HCT116 (cell line): Measurements from ENCODE around the gene ENOX1. TPM values are rescaled to one million over a fixed set of nuclear protein-coding genes. Genes with fewer than 3 reads are reported as not detected.

Experiments used
- ATAC-seq: fragments of 200-7000 bp; cut with Tn5 transposase; 2 replicates; pipeline ENCODE4 v1.9.1; 2020; ENCODE audit warnings: mild to moderate bottlenecking, moderate library complexity
- BruUV-seq: library from RNA; stranded (reverse); fragments of 400-500 nt; replicated peaks from 2 replicates; lab custom pipeline; 2021; lab: Mats Ljungman, UMichigan
- CTCF ChIA-PET: fragments of 300-600 bp; sonication (Branson Sonifier 250); formaldehyde crosslinking; loops from one replicate; lab custom pipeline; 2021; ENCODE audit warnings: antibody characterized with exemption; lab: Charles Lee
- POLR2A ChIA-PET: fragments of 300-600, 350-600 bp; sonication (Branson Sonifier 250); formaldehyde crosslinking; loops from one replicate; lab custom pipeline; 2021; ENCODE audit warnings: antibody characterized with exemption; lab: Charles Lee
- RAD21 ChIA-PET, 2 experiments: fragments of 300-600 bp; sonication (Branson Sonifier 250); formaldehyde crosslinking; loops; one replicate each; lab custom pipeline; 2023; ENCODE audit warnings: low total read pairs in 2 of 2; ENCODE audit not compliant: uncharacterized antibody in 2 of 2, unreplicated experiment in 2 of 2, low non-redundant PET in 1 of 2; lab: Charles Lee
- DNase-seq: peaks from one replicate; pipeline ENCODE4 v3.0.0-alpha.2; 2010; ENCODE audit warnings: low read depth, low spot score
- H2AFZ ChIP-seq: fragments of 200-600 bp; shearing (Covaris generic), sonication (generic); 2 replicates; pipeline ENCODE4 v1.6.1; 2017; ENCODE audit warnings: low read depth, mixed run types, mixed read lengths, antibody characterized with exemption, low read length; ENCODE audit not compliant: poor library complexity, severe bottlenecking
- H3K27ac ChIP-seq: 2 replicates; pipeline ENCODE4 v1.5.1; 2012; ENCODE audit warnings: low read depth, low read length
- H3K27me3 ChIP-seq: fragments of 200-600 bp; sonication (generic); 2 replicates; pipeline ENCODE4 v1.6.1; 2016; ENCODE audit warnings: mixed run types, low read length, mixed read lengths; ENCODE audit not compliant: insufficient read depth
- H3K36me3 ChIP-seq, 2 experiments: fragments of 200-500 bp in 1 of 2; fragments of 200-600 bp in 1 of 2; sonication (Bioruptor generic) in 1 of 2; sonication (generic) in 1 of 2; 2 replicates each; pipeline versions ENCODE4 v1.5.1 to v1.6.1; 2014 to 2016; ENCODE audit warnings: low read length in 2 of 2, inconsistent platforms in 1 of 2, mixed read lengths in 1 of 2, mixed run types in 1 of 2; ENCODE audit not compliant: insufficient read depth in 2 of 2, control insufficient read depth in 1 of 2
- H3K4me1 ChIP-seq, 2 experiments: fragments of 200-600 bp in 1 of 2; sonication (generic) in 1 of 2; 2 replicates each; pipeline versions ENCODE4 v1.5.1 to v1.6.1; 2012 to 2017; ENCODE audit warnings: low read length in 2 of 2, inconsistent platforms in 1 of 2, mild to moderate bottlenecking in 1 of 2, mixed read lengths in 1 of 2, mixed run types in 1 of 2, moderate library complexity in 1 of 2; ENCODE audit not compliant: insufficient read depth in 2 of 2, control insufficient read depth in 1 of 2
- H3K4me2 ChIP-seq: fragments of 200-600 bp; sonication (generic); 2 replicates; pipeline ENCODE4 v1.6.1; 2017; ENCODE audit warnings: mixed run types, low read length, mixed read lengths
- H3K4me3 ChIP-seq, 2 experiments: fragments of 200-600 bp in 1 of 2; sonication (generic) in 1 of 2; replicated peaks in 1 of 2; 2 replicates each; pipeline ENCODE4 v1.5.1; 2011 to 2016; ENCODE audit warnings: low read length in 2 of 2, control low read depth in 1 of 2, low read depth in 1 of 2, mild to moderate bottlenecking in 1 of 2, mixed read lengths in 1 of 2, mixed run types in 1 of 2
- H3K79me2 ChIP-seq: fragments of 200-600 bp; sonication (generic); 2 replicates; pipeline ENCODE4 v1.6.1; 2017; ENCODE audit warnings: mild to moderate bottlenecking, mixed run types, low read length, moderate library complexity, mixed read lengths; ENCODE audit not compliant: insufficient read depth
- H3K9ac ChIP-seq: fragments of 200-600 bp; sonication (generic); 2 replicates; pipeline ENCODE4 v1.6.1; 2016; ENCODE audit warnings: low read length, mixed read lengths
- H3K9me2 ChIP-seq: fragments of 200-600 bp; sonication (generic), shearing (Covaris generic); 2 replicates; pipeline ENCODE4 v1.6.1; 2017; ENCODE audit warnings: mixed run types, mild to moderate bottlenecking, moderate library complexity; ENCODE audit not compliant: insufficient read depth
- H3K9me3 ChIP-seq, 2 experiments: fragments of 200-500 bp in 1 of 2; fragments of 200-600 bp in 1 of 2; sonication (Bioruptor generic) in 1 of 2; sonication (generic) in 1 of 2; 2 replicates each; pipeline ENCODE4 v1.6.1; 2014 to 2017; ENCODE audit warnings: low read length in 2 of 2, mixed read lengths in 2 of 2, inconsistent platforms in 1 of 2, low read depth in 1 of 2, mild to moderate bottlenecking in 1 of 2, mixed run types in 1 of 2, moderate library complexity in 1 of 2; ENCODE audit not compliant: control insufficient read depth in 1 of 2, insufficient read depth in 1 of 2
- H4K20me1 ChIP-seq: fragments of 200-600 bp; sonication (generic), shearing (Covaris generic); 2 replicates; pipeline ENCODE4 v1.6.1; 2017; ENCODE audit warnings: mixed run types, mild to moderate bottlenecking, moderate library complexity; ENCODE audit not compliant: insufficient read depth
- ATF3 ChIP-seq: IDR thresholded peaks from 2 replicates; pipeline ENCODE4 v1.6.1; 2012
- CBX3 ChIP-seq: IDR thresholded peaks from 2 replicates; pipeline ENCODE4 v1.6.1; 2012; ENCODE audit warnings: low read depth
- EGR1 ChIP-seq: IDR thresholded peaks from 2 replicates; pipeline ENCODE4 v1.6.1; 2012; ENCODE audit warnings: low read depth
- EZH2phosphoT487 ChIP-seq: fragments of 200-600 bp; IDR thresholded peaks from 2 replicates; pipeline ENCODE4 v1.6.1; 2018; ENCODE audit warnings: antibody characterized with exemption, borderline replicate concordance
- FOSL1 ChIP-seq: IDR thresholded peaks from 2 replicates; pipeline ENCODE4 v1.6.1; 2012; ENCODE audit warnings: low read depth
- JUND ChIP-seq: IDR thresholded peaks from 2 replicates; pipeline ENCODE4 v1.6.1; 2012
- MAX ChIP-seq: IDR thresholded peaks from 2 replicates; pipeline ENCODE4 v1.6.1; 2012
- POLR2A ChIP-seq: IDR thresholded peaks from 2 replicates; pipeline ENCODE4 v1.7.0; 2011; ENCODE audit warnings: borderline replicate concordance; ENCODE audit not compliant: insufficient read depth, insufficient read length; ENCODE audit errors: extremely low read depth
- POLR2AphosphoS5 ChIP-seq: IDR thresholded peaks from 2 replicates; pipeline ENCODE4 v1.6.1; 2011; ENCODE audit warnings: mild to moderate bottlenecking, low read depth, low read length, moderate library complexity
- SIN3A ChIP-seq: IDR thresholded peaks from 2 replicates; pipeline ENCODE4 v1.6.1; 2012; ENCODE audit warnings: low read depth
- TCF7L2 ChIP-seq: IDR thresholded peaks from 2 replicates; pipeline ENCODE4 v1.7.0; 2011; ENCODE audit warnings: borderline replicate concordance, inconsistent platforms; ENCODE audit not compliant: insufficient read depth, insufficient read length; ENCODE audit errors: extremely low read depth
- ZBTB33 ChIP-seq: IDR thresholded peaks from 2 replicates; pipeline ENCODE4 v1.6.1; 2011; ENCODE audit warnings: mild to moderate bottlenecking, low read length, moderate library complexity; ENCODE audit not compliant: insufficient replicate concordance; ENCODE audit errors: extremely low read depth
- ZFX ChIP-seq: fragments of 450-650 bp; IDR thresholded peaks from 2 replicates; pipeline ENCODE4 v1.6.1; 2017
- intact Hi-C: fragments of 100-400 bp; cut with micrococcal nuclease; formaldehyde crosslinking; loops from 2 replicates; pipeline ENCODE4 v1.10.0; 2022
- total RNA-seq: library from RNA; stranded (reverse); gene quantifications from one replicate; pipeline ENCODE4 v1.2.1, GENCODE V29; 2021; ENCODE audit not compliant: unreplicated experiment

ENOX1 gene
- total RNA-seq, 1 experiment from 2014 or later: 4.5 TPM

- no peaks in the 10 kb centered on the region for H3K79me2 ChIP-seq
- RAD21 ChIA-PET: no interaction called here
- H3K4me3 ChIP-seq: no peak overlapping the region
- no peak for DNase-seq
- intact Hi-C loops: no loop called here
- no peaks in the 10 kb centered on the region for H4K20me1 ChIP-seq
- TF ChIP-seq CBX3 (no peak), ZFX (no peak), EZH2phosphoT487 (no peak), TCF7L2 (no peak), MAX (no peak), FOSL1 (no peak), POLR2A (no peak), SIN3A (no peak), ATF3 (no peak), EGR1 (no peak), POLR2AphosphoS5 (no peak), ZBTB33 (no peak), JUND (no peak)
- H3K27me3 ChIP-seq: no peaks in the 10 kb centered on the region
- POLR2A ChIA-PET: no interaction called here
- no peak overlapping the region for H2AFZ ChIP-seq
- no peak overlapping the region for H3K4me2 ChIP-seq
- no peaks in the 10 kb centered on the region for H3K9me3 ChIP-seq
- BruUV-seq: no TSS peak
- no peak overlapping the region for H3K27ac ChIP-seq
- no peaks in the 10 kb centered on the region for H3K9me2 ChIP-seq
- no peaks in the 10 kb centered on the region for H3K36me3 ChIP-seq
- H3K9ac ChIP-seq: no peak overlapping the region
- no peaks in the 10 kb centered on the region for H3K4me1 ChIP-seq
- no peak for ATAC-seq
- CTCF ChIA-PET: no interaction called here
Observed at GRCh38 chr13:43584751-43585150, 202.0 kb downstream of the ENOX1 start.
